ENCODE results near the gene WASHC4.

DNA sequence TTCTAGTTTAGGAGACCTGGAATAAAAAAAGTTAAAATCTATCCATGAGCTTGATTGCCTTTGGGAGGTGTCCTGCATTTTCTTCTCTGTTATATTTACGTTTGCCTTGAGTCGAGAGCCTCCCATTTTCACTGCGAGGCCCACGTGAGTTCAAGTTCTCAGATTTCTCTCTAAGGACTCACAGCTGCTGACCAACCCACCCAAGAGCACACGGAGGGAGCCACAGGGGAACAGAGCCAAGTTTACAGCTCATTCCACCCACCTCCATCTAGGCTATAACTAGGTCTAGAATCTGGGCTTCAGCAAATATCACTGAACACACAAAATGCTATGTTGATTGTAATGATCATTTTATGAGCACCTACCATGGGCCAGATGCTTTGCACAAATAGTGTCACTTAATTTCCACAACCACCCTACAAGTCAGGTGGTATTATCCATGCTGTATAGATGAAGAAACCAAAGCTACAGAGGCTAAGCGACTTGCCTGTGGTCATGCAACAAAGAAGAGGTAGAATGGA, 40.0 kb upstream of the WASHC4 start:
- TF ChIP-seq, protein P1, sequence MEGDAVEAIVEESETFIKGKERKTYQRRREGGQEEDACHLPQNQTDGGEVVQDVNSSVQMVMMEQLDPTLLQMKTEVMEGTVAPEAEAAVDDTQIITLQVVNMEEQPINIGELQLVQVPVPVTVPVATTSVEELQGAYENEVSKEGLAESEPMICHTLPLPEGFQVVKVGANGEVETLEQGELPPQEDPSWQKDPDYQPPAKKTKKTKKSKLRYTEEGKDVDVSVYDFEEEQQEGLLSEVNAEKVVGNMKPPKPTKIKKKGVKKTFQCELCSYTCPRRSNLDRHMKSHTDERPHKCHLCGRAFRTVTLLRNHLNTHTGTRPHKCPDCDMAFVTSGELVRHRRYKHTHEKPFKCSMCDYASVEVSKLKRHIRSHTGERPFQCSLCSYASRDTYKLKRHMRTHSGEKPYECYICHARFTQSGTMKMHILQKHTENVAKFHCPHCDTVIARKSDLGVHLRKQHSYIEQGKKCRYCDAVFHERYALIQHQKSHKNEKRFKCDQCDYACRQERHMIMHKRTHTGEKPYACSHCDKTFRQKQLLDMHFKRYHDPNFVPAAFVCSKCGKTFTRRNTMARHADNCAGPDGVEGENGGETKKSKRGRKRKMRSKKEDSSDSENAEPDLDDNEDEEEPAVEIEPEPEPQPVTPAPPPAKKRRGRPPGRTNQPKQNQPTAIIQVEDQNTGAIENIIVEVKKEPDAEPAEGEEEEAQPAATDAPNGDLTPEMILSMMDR (IDR thresholded peaks at IDR 0.05; ENCODE audit: borderline replicate concordance, extremely low read depth, low read length, poor library complexity, severe bottlenecking): no peak
- TF ChIP-seq EZH2 (IDR thresholded peaks at IDR 0.05; ENCODE audit: borderline replicate concordance, low read depth, low read length, severe bottlenecking): no peak
